A549 (cell line): Measurements from ENCODE around the gene DIP2A.

Experiments
- FOXS1 ChIP-seq: fragments of 250-450 bp; sonication (Bioruptor Pico); IDR thresholded peaks from 2 replicates; pipeline ENCODE4 v1.5.0; 2020; ENCODE audit warnings: mild to moderate bottlenecking, moderate library complexity
- HDAC2 ChIP-seq: fragments of 200-600 bp; sonication (generic); IDR thresholded peaks from 2 replicates; pipeline ENCODE4 v1.6.1; 2016
- HOXB5 ChIP-seq: fragments of 250-450 bp; sonication (Bioruptor Pico); IDR thresholded peaks from 2 replicates; pipeline ENCODE4 v1.5.0; 2020; ENCODE audit warnings: mild to moderate bottlenecking, moderate library complexity
- KDM1A ChIP-seq: fragments of 200-600 bp; sonication (generic); IDR thresholded peaks from 2 replicates; pipeline ENCODE4 v1.6.1; 2016; ENCODE audit warnings: low read depth, mild to moderate bottlenecking
- NFE2L2 ChIP-seq: fragments of 150-350 bp; conservative IDR thresholded peaks from 2 replicates; pipeline ENCODE4 v1.6.1; 2014; ENCODE audit warnings: low read length
- PHF8 ChIP-seq: fragments of 200-600 bp; sonication (generic); IDR thresholded peaks from 2 replicates; pipeline ENCODE4 v1.6.1; 2016; ENCODE audit warnings: low read depth, mild to moderate bottlenecking, antibody characterized with exemption, moderate library complexity, borderline replicate concordance
- POLR2A ChIP-seq: IDR thresholded peaks from 2 replicates; pipeline ENCODE4 v1.6.1; 2012; ENCODE audit warnings: mild to moderate bottlenecking, low read length
- TF ChIP-seq, protein P1 (sequence below): IDR thresholded peaks from 2 replicates; pipeline ENCODE4 v1.6.1; 2012
- TF ChIP-seq, protein P2 (sequence below): IDR thresholded peaks from 2 replicates; pipeline ENCODE4 v1.6.1; 2012; ENCODE audit warnings: low read depth, borderline replicate concordance
- TF ChIP-seq, protein P3 (sequence below): fragments of >200 bp; sonication (Bioruptor Twin); formaldehyde crosslinking; IDR thresholded peaks from 3 replicates; pipeline ENCODE4 v1.5.1; 2016
- TF ChIP-seq, protein P4 (sequence below): fragments of >200 bp; sonication (Bioruptor Twin); formaldehyde crosslinking; IDR thresholded peaks from 2 replicates; pipeline ENCODE4 v1.6.1; 2016

DNA sequence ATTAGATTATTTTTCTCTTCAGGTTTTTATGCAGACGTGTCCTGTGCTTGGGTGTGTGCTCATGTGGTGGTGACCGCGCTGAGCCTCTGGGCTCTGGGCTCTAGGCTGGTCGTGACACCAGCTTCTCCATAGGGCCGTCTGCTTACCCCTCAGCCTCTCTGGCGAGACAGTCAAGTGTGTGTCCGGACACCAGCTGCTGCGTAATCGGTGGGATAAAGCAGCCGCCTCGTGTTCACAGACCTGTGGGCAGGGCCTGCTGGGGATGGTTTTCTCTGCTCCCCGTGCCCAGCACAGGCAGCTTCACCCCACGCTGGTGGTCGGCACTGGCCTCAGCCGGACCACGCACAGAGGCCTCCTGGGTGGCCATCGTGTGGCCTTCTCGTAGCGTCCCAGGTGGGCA is 33.6 kb upstream of the DIP2A start:
- TF ChIP-seq, protein P1, sequence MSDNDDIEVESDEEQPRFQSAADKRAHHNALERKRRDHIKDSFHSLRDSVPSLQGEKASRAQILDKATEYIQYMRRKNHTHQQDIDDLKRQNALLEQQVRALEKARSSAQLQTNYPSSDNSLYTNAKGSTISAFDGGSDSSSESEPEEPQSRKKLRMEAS, result no peak
- TF ChIP-seq FOXS1 (no peak), NFE2L2 (no peak), HDAC2 (no peak), PHF8 (no peak), HOXB5 (CRISPR knock-in tag) (no peak), KDM1A (no peak), POLR2A (no peak)
- TF ChIP-seq, protein P2, sequence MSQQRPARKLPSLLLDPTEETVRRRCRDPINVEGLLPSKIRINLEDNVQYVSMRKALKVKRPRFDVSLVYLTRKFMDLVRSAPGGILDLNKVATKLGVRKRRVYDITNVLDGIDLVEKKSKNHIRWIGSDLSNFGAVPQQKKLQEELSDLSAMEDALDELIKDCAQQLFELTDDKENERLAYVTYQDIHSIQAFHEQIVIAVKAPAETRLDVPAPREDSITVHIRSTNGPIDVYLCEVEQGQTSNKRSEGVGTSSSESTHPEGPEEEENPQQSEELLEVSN, result no peak
- TF ChIP-seq, protein P3, sequence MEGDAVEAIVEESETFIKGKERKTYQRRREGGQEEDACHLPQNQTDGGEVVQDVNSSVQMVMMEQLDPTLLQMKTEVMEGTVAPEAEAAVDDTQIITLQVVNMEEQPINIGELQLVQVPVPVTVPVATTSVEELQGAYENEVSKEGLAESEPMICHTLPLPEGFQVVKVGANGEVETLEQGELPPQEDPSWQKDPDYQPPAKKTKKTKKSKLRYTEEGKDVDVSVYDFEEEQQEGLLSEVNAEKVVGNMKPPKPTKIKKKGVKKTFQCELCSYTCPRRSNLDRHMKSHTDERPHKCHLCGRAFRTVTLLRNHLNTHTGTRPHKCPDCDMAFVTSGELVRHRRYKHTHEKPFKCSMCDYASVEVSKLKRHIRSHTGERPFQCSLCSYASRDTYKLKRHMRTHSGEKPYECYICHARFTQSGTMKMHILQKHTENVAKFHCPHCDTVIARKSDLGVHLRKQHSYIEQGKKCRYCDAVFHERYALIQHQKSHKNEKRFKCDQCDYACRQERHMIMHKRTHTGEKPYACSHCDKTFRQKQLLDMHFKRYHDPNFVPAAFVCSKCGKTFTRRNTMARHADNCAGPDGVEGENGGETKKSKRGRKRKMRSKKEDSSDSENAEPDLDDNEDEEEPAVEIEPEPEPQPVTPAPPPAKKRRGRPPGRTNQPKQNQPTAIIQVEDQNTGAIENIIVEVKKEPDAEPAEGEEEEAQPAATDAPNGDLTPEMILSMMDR, result no peak
- TF ChIP-seq, protein P4, sequence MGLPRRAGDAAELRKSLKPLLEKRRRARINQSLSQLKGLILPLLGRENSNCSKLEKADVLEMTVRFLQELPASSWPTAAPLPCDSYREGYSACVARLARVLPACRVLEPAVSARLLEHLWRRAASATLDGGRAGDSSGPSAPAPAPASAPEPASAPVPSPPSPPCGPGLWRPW, result no peak
